Gastrocnemius medialis (tissue), 4 donors: Measurements from ENCODE around the gene NCOA7.

ENCODE experiments used
- CTCF ChIP-seq, 5 experiments: fragments of 450-650 bp in 3 of 5; fragments of 200-600 bp in 2 of 5; sonication (generic) in 2 of 5; IDR thresholded peaks in 4 of 5; conservative IDR thresholded peaks in 1 of 5; 1 replicate in 4 of 5; 2 replicates in 1 of 5; pipeline ENCODE4 v1.5.1; 2016 to 2019; ENCODE audit warnings: antibody characterized with exemption in 5 of 5, mild to moderate bottlenecking in 3 of 5, moderate library complexity in 3 of 5
- POLR2A ChIP-seq, 2 donors: fragments of 450-650 bp; IDR thresholded peaks; one replicate each; pipeline ENCODE4 v1.6.1; 2017; ENCODE audit warnings: antibody characterized with exemption in 2 of 2, mild to moderate bottlenecking in 2 of 2, moderate library complexity in 2 of 2

- no peak for TF ChIP-seq CTCF (IDR thresholded peaks at IDR 0.05 in 4 of 5, conservative IDR thresholded peaks at IDR 0.05 in 1 of 5)
- TF ChIP-seq POLR2A (IDR thresholded peaks at IDR 0.05), result no peak
These were observed 80.6 kb downstream of the NCOA7 start for GRCh38 chr6:125871365-125871764.
